Activated T-cell treated with anti-CD3 and anti-CD28 coated beads, Interleukin-2, amount 50 U/mL, for 1 hour (primary cell): ENCODE results near the gene KIF3C.
"Not testable (repeated sequence)": the region's sequence is repeated elsewhere in the genome, so short reads cannot be mapped to it uniquely, and the experiment has no call there.

Experiments
- DNase-seq: peaks from one replicate; pipeline ENCODE4 v3.0.0-alpha.2; 2020

KIF3C gene

DNA sequence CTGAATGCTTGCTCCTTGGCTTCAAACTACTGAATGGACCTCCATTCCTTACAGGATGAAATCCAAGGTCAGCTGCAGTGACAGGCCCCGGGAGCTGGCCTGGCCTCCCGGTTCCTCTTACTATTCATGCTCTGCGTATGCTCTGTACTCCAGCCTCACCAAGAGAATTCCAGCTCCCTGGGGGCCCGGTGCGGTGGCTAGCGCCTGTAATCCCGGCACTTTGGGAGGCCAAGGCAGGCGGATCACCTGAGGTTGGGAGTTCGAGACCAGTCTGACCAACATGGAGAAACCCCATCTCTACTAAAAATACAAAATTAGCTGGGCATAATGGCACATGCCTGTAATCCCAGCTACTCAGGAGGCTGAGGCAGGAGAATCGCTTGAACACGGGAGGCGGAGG, 23.7 kb downstream of the KIF3C start:
- DNase-seq, result not testable (repeated sequence)

DNA sequence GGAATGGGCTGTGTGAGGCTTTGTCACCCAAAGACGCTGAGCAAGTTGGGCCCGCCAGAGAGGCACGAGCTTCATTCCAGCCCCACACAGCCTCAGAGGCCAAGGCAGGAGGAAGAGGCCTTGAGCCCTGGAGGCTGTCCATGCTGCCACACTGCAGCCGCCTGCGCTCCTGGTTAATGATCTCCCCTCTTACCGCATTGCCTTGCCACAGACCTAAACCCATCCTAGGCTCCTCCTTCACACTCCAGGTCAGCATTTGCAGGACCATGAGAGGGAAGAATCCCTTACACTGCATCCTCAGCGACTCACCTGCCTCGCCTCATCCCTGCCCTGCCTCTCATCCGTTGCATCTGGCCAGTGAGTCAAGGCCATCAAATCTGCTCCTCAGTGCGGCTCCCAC, 24.6 kb downstream of the KIF3C start:
- DNase-seq, result no peak

DNA sequence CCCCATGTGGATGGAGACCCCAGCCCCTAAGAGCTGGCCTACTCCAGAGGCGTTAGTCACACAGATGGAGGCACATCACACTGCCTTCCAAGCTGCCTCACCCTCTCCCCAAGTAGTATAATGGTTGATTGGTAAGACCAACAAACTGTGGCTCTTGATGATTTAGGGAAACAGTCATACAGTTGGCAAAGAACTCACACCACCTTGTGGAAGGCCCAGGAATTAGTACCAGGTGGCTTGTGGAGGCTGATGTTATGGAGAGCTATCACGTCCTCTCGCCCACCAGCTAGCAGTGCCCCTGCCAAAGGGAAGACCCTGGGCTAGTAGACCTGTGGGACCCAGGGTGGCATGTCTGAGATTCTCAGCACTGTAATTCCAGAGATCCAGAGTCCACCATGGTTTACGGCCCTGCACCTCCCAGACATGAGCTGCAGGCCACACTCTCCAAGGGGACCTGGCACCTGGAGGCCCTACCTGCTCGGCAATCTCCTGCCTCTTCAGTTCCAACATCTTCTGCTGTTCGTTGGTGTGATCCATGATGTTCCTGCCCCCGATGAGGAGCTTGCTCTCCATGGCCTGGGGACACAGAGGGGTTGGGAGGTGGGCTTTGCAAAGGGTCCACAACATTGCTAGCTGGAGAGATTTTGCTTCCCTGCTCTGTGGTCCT, 26.3 kb downstream of the KIF3C start:
- no peak for DNase-seq

DNA sequence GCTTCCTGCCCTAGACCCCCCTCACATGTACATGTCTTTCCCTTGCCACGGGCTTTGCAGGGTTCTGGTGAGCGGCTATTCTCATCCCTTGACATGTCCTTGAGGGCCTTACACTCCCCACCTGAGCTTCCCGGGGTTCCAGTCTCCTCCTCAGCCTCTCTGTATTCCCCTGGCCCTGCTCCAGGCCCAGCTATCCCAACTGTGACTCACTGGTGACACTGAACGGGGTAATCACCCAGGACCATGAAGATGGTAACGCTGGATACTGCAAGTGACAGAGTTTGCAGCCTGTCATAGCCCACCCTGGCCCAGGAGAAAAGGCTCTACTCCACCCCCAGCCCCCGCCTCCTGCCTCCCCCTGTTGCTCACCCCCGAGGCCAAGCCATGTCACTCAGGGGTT, 27.3 kb downstream of the KIF3C start:
- DNase-seq, result no peak

DNA sequence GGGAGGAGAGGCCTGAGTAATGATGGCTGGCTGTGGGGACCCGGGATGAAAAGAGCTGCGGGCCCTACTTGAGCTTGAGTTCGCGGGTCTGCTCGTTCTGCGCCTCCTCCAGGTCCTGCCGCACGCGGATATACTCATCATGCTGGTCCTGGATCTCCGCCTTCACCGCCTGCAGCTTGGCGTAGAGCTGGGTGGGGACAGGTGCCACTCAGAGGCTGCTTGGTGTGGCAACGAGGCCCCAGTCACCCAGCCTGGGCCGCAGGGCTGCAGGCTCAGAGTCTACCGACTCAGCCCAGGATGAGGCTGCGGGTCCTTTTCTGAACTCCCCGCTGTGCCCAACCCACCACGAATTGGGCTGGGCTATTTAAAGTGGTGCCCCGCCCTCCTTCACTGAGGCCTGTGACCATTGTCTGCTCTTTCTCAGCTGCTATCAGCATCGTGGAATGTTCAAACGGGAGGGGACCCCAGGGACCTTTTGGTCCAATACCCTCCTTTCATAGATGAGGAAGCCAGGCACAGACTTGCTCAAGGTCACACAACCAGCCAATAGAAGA, 28.0 kb downstream of the KIF3C start:
- no peak for DNase-seq

DNA sequence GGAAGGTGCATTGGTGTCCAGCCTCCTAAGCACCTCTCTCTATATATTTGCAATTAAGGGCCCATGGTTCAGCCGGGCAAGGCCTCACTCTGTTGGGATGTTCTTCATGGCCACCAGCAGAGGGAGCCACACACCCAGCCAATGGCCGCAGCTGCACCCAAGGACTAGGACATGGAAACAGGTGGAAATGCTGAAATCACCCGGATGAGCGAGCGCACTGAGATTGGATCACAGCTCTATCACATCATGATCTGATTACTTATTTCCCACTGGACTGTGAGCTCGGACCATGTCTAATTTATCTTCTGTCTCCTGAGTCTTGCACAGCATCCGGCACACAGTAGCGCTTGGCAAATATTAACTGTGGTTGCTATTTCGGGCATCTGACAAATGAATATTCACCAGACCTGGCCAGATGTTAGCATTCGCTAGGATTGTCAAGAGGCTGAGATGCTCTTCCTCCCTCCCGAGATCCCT, 31.2 kb downstream of the KIF3C start:
- peak; percentile 75 for DNase-seq

DNA sequence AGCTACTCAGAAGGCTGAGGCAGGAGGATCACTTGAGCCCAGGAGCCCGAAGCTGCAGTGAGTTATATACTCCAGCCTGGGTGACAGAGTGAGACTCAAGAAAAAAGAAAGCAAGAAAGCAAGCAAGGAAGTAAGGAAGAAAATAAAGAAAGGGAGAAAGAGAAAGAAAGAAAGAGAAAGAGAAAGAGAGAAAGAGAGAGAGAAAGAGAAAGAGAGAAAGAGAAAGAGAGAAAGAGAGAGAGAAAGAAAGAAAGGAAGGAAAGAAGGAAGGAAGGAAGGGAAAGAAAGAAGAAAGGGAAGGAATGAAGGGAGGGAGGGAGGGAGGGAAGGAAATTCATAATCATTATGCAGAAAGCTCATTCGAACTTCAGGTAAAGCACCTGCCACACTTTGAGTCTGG, 33.9 kb downstream of the KIF3C start:
- no peak for DNase-seq

DNA sequence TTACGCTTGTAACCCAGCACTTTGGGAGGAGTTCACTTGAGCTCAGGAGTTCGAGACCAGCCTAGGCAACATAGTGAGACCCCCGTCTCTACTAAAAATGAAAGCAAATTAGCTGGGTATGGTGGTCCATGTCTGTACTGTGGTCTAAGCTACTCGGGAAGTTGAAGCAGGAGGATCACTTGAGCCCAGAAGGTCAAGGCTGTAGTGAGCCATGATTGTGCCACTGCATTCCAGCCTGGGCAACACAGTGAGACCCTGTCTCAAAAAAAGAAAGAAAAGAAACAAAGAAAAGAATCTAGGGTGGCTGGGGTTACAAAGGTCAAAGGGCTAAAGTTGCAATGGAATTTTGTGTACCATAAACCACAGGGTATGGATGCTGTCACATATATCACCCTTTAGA, 41.3 kb downstream of the KIF3C start:
- DNase-seq, result no peak

DNA sequence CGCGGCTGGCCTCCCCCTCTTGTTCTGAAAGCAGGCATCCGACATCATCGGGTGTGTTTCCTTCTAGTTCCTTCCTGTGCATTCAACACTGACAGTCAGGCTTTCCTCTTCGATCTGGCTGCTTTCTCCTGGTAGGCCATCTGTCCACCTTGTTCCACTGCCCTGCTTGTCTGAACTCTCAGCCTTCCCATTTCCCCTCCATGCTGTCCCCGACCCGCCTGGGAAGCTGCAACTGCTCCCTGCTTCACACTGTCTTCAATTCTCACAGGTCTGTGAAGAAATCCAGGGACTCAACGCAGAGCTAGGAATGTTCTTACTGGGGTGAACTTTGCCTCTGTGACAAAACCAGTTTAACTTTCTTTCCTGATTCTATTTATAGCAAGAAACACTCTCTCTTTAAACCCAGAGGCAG, 43.0 kb downstream of the KIF3C start:
- DNase-seq, result no peak

DNA sequence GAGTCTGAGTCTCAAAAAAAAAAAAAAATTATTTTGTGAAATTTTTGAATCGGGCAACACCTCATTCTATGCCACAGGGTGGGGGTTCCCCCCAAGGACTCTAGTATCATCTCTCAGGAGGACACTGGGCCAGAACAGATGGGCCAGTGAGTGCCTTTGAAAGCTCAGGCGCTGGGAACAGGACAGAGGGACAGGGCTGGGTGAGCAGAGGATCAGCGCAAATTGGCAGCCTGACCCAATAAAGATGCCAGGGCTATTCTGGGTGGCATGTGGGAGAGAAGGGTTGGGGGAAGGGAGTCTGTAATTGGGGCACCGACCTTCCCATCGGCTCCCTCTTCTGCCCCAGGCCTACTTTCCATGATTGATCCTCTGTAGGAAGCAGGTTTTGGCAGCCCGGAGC, 44.0 kb downstream of the KIF3C start:
- DNase-seq, result no peak

DNA sequence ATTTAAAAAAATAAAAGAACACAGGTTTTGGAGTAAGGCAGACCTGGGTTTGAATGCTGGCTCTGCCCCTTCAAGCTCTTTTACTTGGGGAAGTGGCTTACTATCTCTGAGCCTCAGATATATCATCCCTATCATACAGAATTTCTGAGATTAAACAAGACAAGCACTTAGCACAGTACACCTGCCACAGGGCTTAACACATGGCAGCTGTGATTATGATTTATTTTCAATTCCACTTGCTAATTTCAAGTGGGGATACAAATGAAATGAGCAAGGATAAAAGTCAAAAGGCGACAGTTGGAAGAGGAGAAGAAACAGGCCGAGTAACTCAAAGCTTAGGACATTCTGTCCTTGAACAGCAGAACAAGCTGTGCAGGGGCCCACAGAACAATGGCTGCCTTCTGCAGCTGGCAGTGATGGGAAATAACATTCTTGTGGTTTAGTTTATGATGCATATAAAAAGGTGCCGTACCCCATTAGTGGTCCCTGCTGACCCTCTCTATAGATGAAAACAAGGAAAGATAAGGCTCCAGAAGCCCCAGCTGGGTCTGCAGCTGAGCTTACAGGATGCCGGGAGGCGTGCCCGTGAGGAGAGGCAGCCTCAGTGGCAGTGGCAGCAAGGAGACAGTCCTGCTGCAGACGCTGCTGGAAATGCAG, 45.3 kb downstream of the KIF3C start:
- DNase-seq, result no peak

DNA sequence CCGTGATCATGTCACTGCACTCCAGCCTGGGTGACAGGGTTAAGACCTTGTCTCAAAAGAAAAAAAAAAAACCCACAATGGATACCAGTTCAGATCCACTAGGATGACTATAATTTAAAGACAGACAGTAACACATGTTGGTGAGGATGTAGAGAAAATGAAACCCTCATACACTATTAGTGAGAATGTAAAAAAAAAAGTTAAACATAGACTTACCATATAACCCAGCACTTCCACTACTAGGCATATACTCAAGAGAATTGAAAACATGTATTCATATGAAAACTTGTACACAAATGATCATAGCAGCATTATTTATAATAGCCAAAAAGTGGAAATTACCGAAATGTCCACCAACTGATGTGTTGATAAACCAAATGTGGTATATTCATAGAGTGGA, 48.7 kb downstream of the KIF3C start:
- DNase-seq, result no peak

DNA sequence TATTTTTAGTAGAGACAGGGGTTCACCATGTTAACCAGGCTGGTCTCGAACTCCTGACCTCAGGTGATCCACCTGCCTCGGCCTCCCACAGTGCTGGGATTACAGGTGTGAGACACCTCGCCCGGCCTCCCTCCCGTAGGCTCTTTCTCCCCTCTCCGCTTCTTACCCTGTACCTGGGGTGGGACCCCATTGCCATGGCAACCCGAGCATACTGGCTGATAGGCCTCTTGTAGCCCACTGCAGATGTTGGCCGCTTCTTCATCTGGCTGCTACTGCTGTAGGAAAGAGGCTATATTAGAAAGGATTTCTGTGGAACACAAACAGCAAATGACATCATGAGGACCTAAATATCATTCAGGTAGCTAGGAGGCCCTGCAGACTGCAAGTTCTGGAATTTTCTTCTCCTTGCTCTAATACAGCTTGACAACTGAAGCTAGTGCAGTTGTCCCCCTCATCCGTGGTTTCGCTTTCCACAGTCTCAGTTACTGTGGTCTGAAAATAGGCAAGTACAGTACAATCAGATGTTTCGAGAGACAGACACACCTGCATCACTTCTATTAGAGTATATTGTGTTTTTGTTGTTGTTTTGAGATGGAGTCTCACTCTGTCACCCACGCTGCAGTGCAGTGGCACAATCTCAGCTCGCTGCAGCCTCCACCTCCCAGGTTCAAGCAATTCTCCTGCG, 52.4 kb downstream of the KIF3C start:
- no peak for DNase-seq

DNA sequence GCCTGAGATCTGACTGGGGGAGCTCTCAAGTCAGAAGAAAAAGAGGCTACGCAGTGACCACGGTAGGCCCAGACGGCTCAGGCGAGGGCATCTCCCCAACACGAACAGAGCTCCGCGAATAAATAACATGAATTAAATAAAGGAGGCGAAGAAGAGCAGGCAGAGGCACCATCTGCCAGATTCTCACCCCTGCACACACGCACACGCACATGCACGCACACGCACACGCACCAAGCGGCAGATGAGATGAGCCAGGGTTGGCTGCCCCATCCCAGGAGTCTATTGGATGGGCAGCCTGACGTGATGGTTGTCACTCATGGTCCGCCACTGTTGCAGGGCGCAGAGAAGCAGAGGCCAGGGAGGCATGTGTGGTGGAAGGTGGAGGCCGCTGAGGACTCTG, 53.6 kb downstream of the KIF3C start:
- no peak for DNase-seq

DNA sequence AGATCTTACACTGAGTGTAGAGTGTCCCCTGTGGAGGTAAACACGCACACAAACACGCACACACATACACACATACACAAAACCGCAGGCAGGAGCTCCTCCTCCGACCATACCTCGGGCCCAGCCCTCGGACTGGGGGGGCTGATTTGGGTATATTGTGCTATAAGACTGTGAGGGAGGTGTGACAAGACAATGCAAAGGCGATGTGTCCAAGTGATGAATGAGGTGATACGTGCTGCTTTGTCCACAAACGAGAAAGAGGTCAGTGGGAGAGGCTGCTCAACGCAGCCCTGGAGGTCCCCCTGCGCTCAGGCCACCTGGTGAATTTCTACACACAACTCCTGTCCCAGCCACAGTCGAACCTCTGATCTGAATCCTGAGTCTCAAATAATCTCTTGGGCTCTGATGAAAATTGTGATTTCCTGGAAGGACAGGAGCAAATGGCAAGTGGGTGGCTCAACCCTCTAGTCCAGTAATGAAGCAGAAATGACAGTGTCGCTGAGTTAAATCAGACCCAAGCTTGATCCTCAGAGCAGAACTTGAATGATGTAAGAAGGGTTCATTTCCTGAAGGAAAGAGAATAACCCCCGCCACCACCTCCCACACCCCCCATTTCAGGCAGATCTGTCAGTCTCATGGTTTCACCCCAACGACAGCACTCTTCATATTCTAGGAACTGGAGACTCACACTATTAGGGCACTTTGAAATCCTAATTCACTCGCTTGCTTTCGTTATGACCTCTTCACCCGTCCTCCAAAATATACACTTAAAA, 55.1 kb downstream of the KIF3C start:
- DNase-seq, result no peak

DNA sequence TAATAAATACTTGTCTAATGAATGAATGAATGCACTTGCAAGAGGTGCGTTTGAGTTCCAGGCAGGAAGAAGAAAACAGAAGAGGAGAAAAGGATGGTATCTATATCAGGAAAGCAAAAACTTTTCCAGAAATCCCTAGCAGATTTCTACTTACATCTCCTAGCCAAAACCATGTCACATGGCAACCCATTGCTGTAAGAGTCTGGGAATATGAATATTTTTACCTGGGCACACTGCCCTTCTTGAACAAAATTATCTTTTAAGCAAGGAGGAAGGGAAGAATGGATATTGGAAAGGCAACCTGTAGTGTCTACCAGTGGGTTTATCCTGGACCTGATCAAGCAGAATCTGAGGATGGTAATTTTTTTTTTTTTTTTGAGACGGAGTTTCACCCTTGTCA, 59.8 kb downstream of the KIF3C start:
- DNase-seq, result no peak

DNA sequence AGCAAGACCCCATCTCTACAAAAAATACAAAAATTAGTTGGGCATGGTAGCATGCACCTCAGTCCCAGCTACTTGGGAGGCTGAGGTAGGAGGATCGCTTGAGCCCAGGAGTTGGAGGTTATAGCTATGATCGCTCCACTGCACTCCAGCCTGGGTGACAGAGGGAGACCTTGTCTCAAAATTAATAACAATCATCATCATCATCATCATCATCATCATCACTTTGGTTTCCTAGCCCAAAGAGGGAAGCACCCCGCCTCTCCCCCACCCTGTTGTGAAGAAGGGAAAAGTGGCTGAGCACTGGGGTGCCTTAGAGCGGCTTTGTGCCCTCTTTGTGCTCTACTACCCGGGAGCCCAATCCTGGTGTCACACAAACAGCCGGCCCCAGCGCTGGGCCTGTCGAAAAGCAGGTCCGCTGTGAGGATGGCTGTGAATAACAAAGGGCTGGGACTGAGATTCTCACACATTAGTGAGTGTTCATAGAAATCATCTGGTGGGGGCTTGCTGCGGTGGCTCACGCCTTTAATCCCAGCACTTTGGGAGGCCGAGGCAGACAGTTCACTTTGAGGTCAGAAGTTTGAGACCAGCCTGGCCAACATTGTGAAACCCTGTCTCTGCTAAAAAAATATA, 61.4 kb downstream of the KIF3C start:
- no peak for DNase-seq

DNA sequence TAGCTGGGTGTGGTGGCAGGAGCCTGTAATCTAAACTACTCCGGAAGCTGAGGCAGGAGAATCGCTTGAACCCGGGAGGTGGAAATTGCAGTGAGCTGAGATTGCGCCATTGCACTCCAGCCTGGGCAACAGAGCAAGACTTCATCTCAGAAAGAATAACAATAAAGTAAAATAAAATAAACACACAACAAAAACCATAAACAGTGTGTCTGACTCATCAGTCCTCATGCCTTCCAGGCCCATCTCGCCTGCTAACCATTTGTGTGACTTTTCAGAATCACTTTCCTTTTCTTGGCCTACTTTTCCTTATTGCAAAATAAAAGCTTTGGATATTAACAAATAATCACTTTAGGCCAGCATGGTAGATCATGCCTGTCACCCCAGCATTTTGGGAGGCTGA, 62.0 kb downstream of the KIF3C start:
- DNase-seq, result no peak

DNA sequence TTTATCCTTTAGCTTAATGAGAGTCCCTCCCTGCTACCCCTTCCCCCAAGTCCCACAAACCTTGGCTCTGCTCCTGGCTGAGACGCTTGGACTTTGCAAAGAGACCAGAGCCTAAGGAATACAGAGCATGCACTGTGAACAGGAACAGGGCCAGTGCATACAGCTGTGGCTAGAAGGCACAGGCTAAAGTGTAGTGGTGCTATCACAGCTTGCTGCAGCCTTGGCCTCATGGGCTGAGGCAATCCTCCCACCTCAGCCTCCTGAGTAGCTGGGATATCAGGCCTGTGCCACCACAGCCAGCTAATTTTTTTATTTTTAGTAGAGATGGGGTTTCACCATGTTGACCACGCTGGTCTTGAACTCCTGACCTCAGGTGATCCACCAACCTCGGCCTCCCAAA, 64.5 kb downstream of the KIF3C start:
- DNase-seq, result no peak

DNA sequence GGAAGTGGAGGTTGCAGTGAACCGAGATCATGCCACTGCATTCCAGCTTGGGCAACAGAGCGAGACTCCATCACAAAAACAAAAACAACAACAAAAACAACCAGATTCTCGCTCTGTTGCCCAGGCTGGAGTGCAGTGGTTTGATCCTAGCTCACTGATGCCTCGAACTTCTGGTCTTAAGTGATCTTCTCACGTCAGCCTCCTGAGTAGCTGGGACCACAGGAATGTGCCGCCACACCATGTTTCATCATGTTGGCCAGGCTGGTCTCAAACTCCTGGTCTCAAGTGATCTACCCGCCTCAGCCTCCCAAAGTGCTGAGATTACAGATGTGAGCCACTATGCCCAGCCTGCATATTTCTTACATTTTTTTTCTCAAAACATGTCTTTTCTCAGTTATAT, 64.9 kb downstream of the KIF3C start:
- DNase-seq, result not testable (repeated sequence)

DNA sequence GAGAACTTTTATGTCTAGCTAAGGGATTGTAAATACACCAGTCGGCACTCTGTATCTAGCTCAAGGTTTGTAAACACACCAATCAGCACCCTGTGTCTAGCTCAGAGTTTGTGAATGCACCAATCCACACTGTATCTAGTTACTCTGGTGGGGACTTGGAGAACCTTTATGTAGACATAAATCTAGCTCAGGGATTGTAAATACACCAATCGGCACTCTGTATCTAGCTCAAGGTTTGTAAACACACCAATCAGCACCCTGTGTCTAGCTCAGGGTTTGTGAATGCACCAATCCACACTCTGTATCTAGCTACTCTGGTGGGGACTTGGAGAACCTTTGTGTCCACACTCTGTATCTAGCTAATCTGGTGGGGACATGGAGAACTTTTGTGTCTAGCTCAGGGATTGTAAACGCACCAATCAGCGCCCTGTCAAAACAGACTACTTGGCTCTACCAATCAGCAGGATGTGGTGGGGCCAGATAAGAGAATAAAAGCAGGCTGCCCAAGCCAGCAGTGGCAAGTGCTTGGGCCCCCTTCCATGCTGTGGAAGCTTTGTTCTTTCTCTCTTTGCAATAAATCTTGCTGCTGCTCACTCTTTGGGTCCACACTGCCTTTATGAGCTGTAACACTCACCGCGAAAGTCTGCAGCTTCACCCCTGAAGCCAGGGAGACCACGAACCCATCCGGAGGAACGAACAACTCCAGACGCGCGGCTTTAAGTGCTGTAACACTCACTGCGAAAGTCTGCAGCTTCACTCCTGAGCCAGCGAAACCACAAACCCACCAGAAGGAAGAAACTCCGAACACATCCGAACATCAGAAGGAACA, 66.1 kb downstream of the KIF3C start:
- DNase-seq, result peak; percentile 38

DNA sequence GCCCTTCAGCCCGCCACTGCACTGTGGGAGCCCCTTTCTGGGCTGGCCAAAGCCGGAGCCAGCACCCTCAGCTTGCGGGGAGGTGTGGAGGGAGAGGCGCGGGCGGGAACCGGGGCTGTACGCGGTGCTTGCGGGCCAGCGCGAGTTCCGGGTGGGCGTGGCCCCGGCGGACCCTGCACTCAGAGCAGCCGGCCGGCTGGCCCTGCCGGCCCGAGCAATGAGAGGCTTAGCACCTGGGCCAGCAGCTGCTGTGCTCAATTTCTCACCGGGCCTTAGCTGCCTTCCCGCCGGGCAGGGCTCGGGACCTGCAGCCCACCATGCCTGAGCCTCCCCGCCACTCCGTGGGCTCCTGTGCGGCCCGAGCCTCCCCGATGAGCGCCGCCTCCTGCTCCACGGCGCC, 66.9 kb downstream of the KIF3C start:
- DNase-seq, result not testable (repeated sequence)
